Right atrium auricular region (tissue), 2 donors: Measurements from ENCODE around the gene MSMO1. TPM values are rescaled to one million over a fixed set of nuclear protein-coding genes. Genes with fewer than 3 reads are reported as not detected.

Source experiments
- DNase-seq: peaks from one replicate; pipeline ENCODE4 v3.0.0-alpha.2; 2019; ENCODE audit warnings: low spot score
- H3K27ac ChIP-seq, 2 donors: fragments of 200-600 bp; sonication (generic); 1 replicate in 1 of 2; 2 replicates in 1 of 2; pipeline ENCODE4 v1.5.1; 2016 to 2019
- H3K27me3 ChIP-seq, 2 donors: fragments of 200-600 bp; sonication (generic); one replicate each; pipeline versions ENCODE4 v1.5.1 to v1.6.0; 2017 to 2019
- H3K36me3 ChIP-seq: fragments of 200-600 bp; sonication (generic); one replicate; pipeline ENCODE4 v1.5.1; 2016
- H3K4me1 ChIP-seq, 2 donors: fragments of 200-600 bp; sonication (generic); one replicate each; pipeline versions ENCODE4 v1.5.1 to v1.6.0; 2017 to 2019
- H3K4me3 ChIP-seq, 2 donors: fragments of 200-600 bp; sonication (generic); 1 replicate in 1 of 2; 2 replicates in 1 of 2; pipeline ENCODE4 v1.5.1; 2017 to 2019; ENCODE audit warnings: mild to moderate bottlenecking in 1 of 2, moderate library complexity in 1 of 2
- H3K9me3 ChIP-seq, 2 donors: fragments of 200-600 bp; sonication (generic); one replicate each; pipeline ENCODE4 v1.5.1; 2019
- total RNA-seq, 2 donors: library from RNA; depleted of rRNA; stranded (reverse); fragments of >200 nt; gene quantifications; one replicate each; pipeline ENCODE4 v1.1.0, GENCODE V29; 2016
- TF ChIP-seq, protein P1 (sequence below), 2 donors: fragments of 200-600 bp; sonication (generic); IDR thresholded peaks; one replicate each; pipeline ENCODE4 v1.5.1; 2019; ENCODE audit warnings: antibody characterized with exemption in 2 of 2

Gene MSMO1
- total RNA-seq, 2 donors from 2014 or later: 11.3 to 20.3 TPM

- no peaks in the 10 kb centered on the region for H3K9me3 ChIP-seq
These were observed 34.4 kb upstream of the MSMO1 start for GRCh38 chr4:165293061-165293460.

GRCh38 chr4:165293927-165294649 is 33.4 kb upstream of the MSMO1 start:
- H3K4me1 ChIP-seq: no peaks in the 10 kb centered on the region
- no peak for DNase-seq
- H3K27me3 ChIP-seq: no peaks in the 10 kb centered on the region
- H3K9me3 ChIP-seq: no peaks in the 10 kb centered on the region
- TF ChIP-seq, protein P1, sequence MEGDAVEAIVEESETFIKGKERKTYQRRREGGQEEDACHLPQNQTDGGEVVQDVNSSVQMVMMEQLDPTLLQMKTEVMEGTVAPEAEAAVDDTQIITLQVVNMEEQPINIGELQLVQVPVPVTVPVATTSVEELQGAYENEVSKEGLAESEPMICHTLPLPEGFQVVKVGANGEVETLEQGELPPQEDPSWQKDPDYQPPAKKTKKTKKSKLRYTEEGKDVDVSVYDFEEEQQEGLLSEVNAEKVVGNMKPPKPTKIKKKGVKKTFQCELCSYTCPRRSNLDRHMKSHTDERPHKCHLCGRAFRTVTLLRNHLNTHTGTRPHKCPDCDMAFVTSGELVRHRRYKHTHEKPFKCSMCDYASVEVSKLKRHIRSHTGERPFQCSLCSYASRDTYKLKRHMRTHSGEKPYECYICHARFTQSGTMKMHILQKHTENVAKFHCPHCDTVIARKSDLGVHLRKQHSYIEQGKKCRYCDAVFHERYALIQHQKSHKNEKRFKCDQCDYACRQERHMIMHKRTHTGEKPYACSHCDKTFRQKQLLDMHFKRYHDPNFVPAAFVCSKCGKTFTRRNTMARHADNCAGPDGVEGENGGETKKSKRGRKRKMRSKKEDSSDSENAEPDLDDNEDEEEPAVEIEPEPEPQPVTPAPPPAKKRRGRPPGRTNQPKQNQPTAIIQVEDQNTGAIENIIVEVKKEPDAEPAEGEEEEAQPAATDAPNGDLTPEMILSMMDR (IDR thresholded peaks at IDR 0.05): no peak
- no peak overlapping the region for H3K4me3 ChIP-seq
- no peak overlapping the region for H3K27ac ChIP-seq
- H3K36me3 ChIP-seq: peaks cover 10% of the 10 kb centered on the region

More at GRCh38 chr4:165293061-165293460, 34.4 kb upstream of the MSMO1 start:
- H3K4me1 ChIP-seq: no peaks in the 10 kb centered on the region
- H3K27me3 ChIP-seq: no peaks in the 10 kb centered on the region
- H3K4me3 ChIP-seq: no peak overlapping the region
- peaks cover 8% of the 10 kb centered on the region for H3K36me3 ChIP-seq
- TF ChIP-seq, protein P1 (IDR thresholded peaks at IDR 0.05): no peak
- H3K27ac ChIP-seq: no peak overlapping the region
- DNase-seq: no peak

- DNase-seq: no peak
- no peak overlapping the region for H3K4me3 ChIP-seq
- H3K36me3 ChIP-seq: peaks cover 10% of the 10 kb centered on the region
- no peaks in the 10 kb centered on the region for H3K9me3 ChIP-seq
- TF ChIP-seq, protein P1 (IDR thresholded peaks at IDR 0.05): no peak
- H3K4me1 ChIP-seq: no peaks in the 10 kb centered on the region
- no peak overlapping the region for H3K27ac ChIP-seq
- H3K27me3 ChIP-seq: no peaks in the 10 kb centered on the region
These were observed 32.6 kb upstream of the MSMO1 start for GRCh38 chr4:165294907-165295306.

- no peak for DNase-seq
- H3K4me1 ChIP-seq: no peaks in the 10 kb centered on the region
- H3K36me3 ChIP-seq: peaks cover 10% of the 10 kb centered on the region
- H3K9me3 ChIP-seq: no peaks in the 10 kb centered on the region
- H3K27me3 ChIP-seq: no peaks in the 10 kb centered on the region
- no peak overlapping the region for H3K27ac ChIP-seq
- no peak overlapping the region for H3K4me3 ChIP-seq
- TF ChIP-seq, protein P1 (IDR thresholded peaks at IDR 0.05): no peak
These were observed 29.8 kb upstream of the MSMO1 start for GRCh38 chr4:165297626-165298025.

- DNase-seq: no peak
- TF ChIP-seq, protein P1 (IDR thresholded peaks at IDR 0.05): no peak
- Histone ChIP-seq H3K9me3 (no peaks in the 10 kb centered on the region), H3K27me3 (no peaks in the 10 kb centered on the region), H3K36me3 (peaks cover 10% of the 10 kb centered on the region), H3K4me3 (no peak overlapping the region), H3K27ac (no peak overlapping the region), H3K4me1 (no peaks in the 10 kb centered on the region)
These were observed 27.9 kb upstream of the MSMO1 start for GRCh38 chr4:165299399-165300060.
